GM12878 (cell line): ENCODE measurements around the gene BRME1. TPM values are rescaled to one million over a fixed set of nuclear protein-coding genes. Genes with fewer than 3 reads are reported as not detected.

Source experiments
- ATAC-seq: fragments of 200-7000 bp; cut with Tn5 transposase; 3 replicates; pipeline ENCODE4 v1.9.1; 2020; ENCODE audit warnings: mild to moderate bottlenecking, moderate library complexity
- BruUV-seq: library from RNA; stranded (reverse); fragments of 400-500 nt; replicated peaks from 2 replicates; lab custom pipeline; 2021; lab: Mats Ljungman, UMichigan
- CTCF ChIA-PET: fragments of 300-600 bp; sonication (Branson Sonifier 250); formaldehyde crosslinking; extraction: SDS; loops from one replicate; lab custom pipeline; 2021; ENCODE audit warnings: inconsistent platforms; lab: Yijun Ruan, JAX
- POLR2A ChIA-PET: fragments of 350-600 bp; formaldehyde crosslinking; extraction: SDS; loops from one replicate; lab custom pipeline; 2021; ENCODE audit warnings: inconsistent platforms; lab: Charles Lee
- RAD21 ChIA-PET: fragments of 300-600 bp; sonication (Branson Sonifier 250); formaldehyde crosslinking; loops from one replicate; lab custom pipeline; 2023; ENCODE audit warnings: antibody characterized with exemption; ENCODE audit not compliant: unreplicated experiment; lab: Charles Lee
- SMC1A ChIA-PET: fragments of 300-600 bp; sonication (Branson Sonifier 250); formaldehyde crosslinking; loops from one replicate; lab custom pipeline; 2023; ENCODE audit not compliant: unreplicated experiment, uncharacterized antibody; lab: Charles Lee
- DNase-seq: peaks from one replicate; pipeline ENCODE4 v3.0.0-alpha.2; 2011; ENCODE audit warnings: low read depth, low spot score
- FAIRE-seq: peaks from 3 replicates; lab custom pipeline; 2011; peaks lifted over from hg19 to GRCh38; lab: Jason Lieb, UNC
- H2AFZ ChIP-seq: 2 replicates; pipeline ENCODE4 v1.6.0; 2011; ENCODE audit warnings: low read depth, low read length, control low read depth; ENCODE audit not compliant: control insufficient read depth
- H3K27ac ChIP-seq: 2 replicates; pipeline ENCODE4 v1.5.1; 2011; ENCODE audit warnings: control low read depth; ENCODE audit not compliant: control insufficient read depth, insufficient read depth
- H3K27me3 ChIP-seq, 2 experiments: replicated peaks in 1 of 2; 2 replicates each; pipeline versions ENCODE4 v1.6.0 to v1.6.1; 2011; ENCODE audit warnings: low read length in 1 of 2; ENCODE audit not compliant: control insufficient read depth in 2 of 2, insufficient read depth in 2 of 2
- H3K36me3 ChIP-seq, 2 experiments: 2 replicates each; pipeline ENCODE4 v1.5.1; 2011; ENCODE audit warnings: low read length in 1 of 2; ENCODE audit not compliant: control insufficient read depth in 2 of 2, insufficient read depth in 2 of 2
- H3K4me1 ChIP-seq: 2 replicates; pipeline ENCODE4 v1.6.1; 2011; ENCODE audit warnings: mild to moderate bottlenecking, low read length, moderate library complexity, mixed read lengths; ENCODE audit not compliant: control insufficient read depth, insufficient read depth
- H3K4me2 ChIP-seq: 2 replicates; pipeline ENCODE4 v1.6.0; 2011; ENCODE audit warnings: control low read depth; ENCODE audit not compliant: control insufficient read depth, insufficient read depth
- H3K4me3 ChIP-seq: fragments of 200-600 bp; sonication (generic); 2 replicates; pipeline ENCODE4 v1.5.1; 2016
- H3K79me2 ChIP-seq: 2 replicates; pipeline ENCODE4 v1.6.0; 2011; ENCODE audit warnings: low read length; ENCODE audit not compliant: control insufficient read depth, insufficient read depth
- H3K9ac ChIP-seq: 2 replicates; pipeline ENCODE4 v1.8.0; 2011; ENCODE audit warnings: low read length, control low read depth, mixed read lengths; ENCODE audit not compliant: control insufficient read depth, insufficient read depth
- H3K9me3 ChIP-seq: replicated peaks from 3 replicates; pipeline ENCODE4 v1.5.1; 2011; ENCODE audit warnings: mild to moderate bottlenecking, low read length; ENCODE audit not compliant: control insufficient read depth, insufficient read depth
- H4K20me1 ChIP-seq: 2 replicates; pipeline ENCODE4 v1.6.0; 2011; ENCODE audit not compliant: control insufficient read depth, insufficient read depth
- HDGF ChIP-seq: fragments of 450-650 bp; IDR thresholded peaks from 2 replicates; pipeline ENCODE4 v1.6.1; 2016; ENCODE audit warnings: antibody characterized with exemption
- IKZF1 ChIP-seq: fragments of 450-650 bp; conservative IDR thresholded peaks from 2 replicates; pipeline ENCODE4 v1.6.1; 2017; ENCODE audit warnings: antibody characterized with exemption, mild to moderate bottlenecking
- SMC3 ChIP-seq: IDR thresholded peaks from 2 replicates; pipeline ENCODE4 v1.6.1; 2011; ENCODE audit warnings: low read length, improper control_type of control experiment, borderline replicate concordance
- WRNIP1 ChIP-seq: IDR thresholded peaks from 2 replicates; pipeline ENCODE4 v1.6.1; 2011; ENCODE audit warnings: low read depth, low read length, improper control_type of control experiment, borderline replicate concordance
- WGBS: methylation state at CpG from one replicate; pipeline ENCODE4 v1.1.6; 2016; ENCODE audit warnings: low lambda C conversion rate; ENCODE audit not compliant: insufficient replicate concordance, insufficient coverage; ENCODE audit errors: missing lambda C conversion rate; 5-methylcytosine and 5-hydroxymethylcytosine counted together
- in situ Hi-C: fragments of 300-500 bp; cut with MboI; formaldehyde crosslinking; loops from 9 replicates; pipeline ENCODE4 v1.14.3; 2018; ENCODE audit warnings: mixed read lengths
- intact Hi-C: fragments of 100-400 bp; cut with micrococcal nuclease; formaldehyde crosslinking; loops from one replicate; pipeline ENCODE4 v1.14.2; 2022; ENCODE audit not compliant: unreplicated experiment
- polyA plus RNA-seq, 11 experiments: library from polyadenylated mRNA; depleted of rRNA in 4 of 11; unstranded in 6 of 11; stranded (reverse) in 5 of 11; fragments of >200 nt; fragmentation: Nextera tagmentation in 4 of 11; fragmentation: Illumina TruSeq in 1 of 11; extraction: Ambion mirVana in 4 of 11; extraction: Trizol in 1 of 11; gene quantifications; 1 replicate in 1 of 11; 2 replicates in 10 of 11; pipeline versions ENCODE4 v1.2.1 to v1.2.3, GENCODE V29; 2011 to 2016; ENCODE audit warnings: inconsistent platforms in 2 of 11, missing spikeins in 2 of 11, low read depth in 1 of 11
- total RNA-seq, 4 experiments: library from RNA; depleted of rRNA in 3 of 4; stranded (reverse); fragments of >200 nt in 3 of 4; fragmentation: Illumina TruSeq in 1 of 4; extraction: Trizol in 1 of 4; gene quantifications; 2 replicates each; pipeline versions ENCODE4 v1.2.1 to v1.2.3, GENCODE V29; 2013 to 2021
- TF ChIP-seq, protein P1 (sequence below): fragments of 450-650 bp; formaldehyde crosslinking; IDR thresholded peaks from 2 replicates; pipeline ENCODE4 v1.4.0; 2020; ENCODE audit warnings: mild to moderate bottlenecking, moderate library complexity
- TF ChIP-seq, protein P2 (sequence below): IDR thresholded peaks from 2 replicates; pipeline ENCODE4 v1.6.1; 2011; ENCODE audit warnings: low read depth, mild to moderate bottlenecking, low read length, moderate library complexity, borderline replicate concordance; ENCODE audit errors: extremely low read depth
- TF ChIP-seq, protein P3 (sequence below), 3 experiments: IDR thresholded peaks in 2 of 3; conservative IDR thresholded peaks in 1 of 3; 2 replicates each; pipeline ENCODE4 v1.5.1; 2011; ENCODE audit warnings: low read depth in 3 of 3, low read length in 3 of 3, mild to moderate bottlenecking in 3 of 3, control low read depth in 2 of 3, moderate library complexity in 2 of 3, inconsistent platforms in 1 of 3, mixed read lengths in 1 of 3; ENCODE audit not compliant: control insufficient read depth in 2 of 3, insufficient read depth in 1 of 3; ENCODE audit errors: extremely low read depth in 1 of 3
- TF ChIP-seq, protein P4 (sequence below): fragments of 450-650 bp; IDR thresholded peaks from 2 replicates; pipeline ENCODE4 v1.6.1; 2016; ENCODE audit warnings: mild to moderate bottlenecking

Gene BRME1
- total and polyA plus RNA-seq, 10 of the 15 experiments (the other 5 are each of a cell fraction or from before 2014, with no cell fraction given): 0.07 to 2.2 (median 1.1) TPM; not detected in 1

DNA sequence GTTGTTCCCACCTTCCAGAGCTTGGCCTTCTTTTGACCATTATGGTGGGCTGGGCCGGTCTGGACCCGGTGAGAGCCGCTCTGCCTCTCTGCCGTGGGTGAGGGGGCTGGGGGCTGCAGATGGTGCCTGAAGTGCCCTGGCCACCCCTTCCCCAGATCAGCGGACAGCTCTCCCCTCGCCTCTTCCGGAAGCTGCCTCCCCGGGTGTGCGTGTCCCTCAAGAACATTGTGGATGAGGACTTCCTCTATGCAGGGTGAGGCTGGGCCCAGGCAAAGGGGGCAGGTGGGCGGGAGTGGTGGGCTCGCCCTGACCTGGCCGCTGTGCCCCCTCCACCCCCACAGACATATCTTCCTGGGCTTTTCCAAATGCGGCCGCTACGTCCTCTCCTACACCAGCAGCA, 48.3 kb upstream of the BRME1 start (continued):
- TF ChIP-seq, protein P1, sequence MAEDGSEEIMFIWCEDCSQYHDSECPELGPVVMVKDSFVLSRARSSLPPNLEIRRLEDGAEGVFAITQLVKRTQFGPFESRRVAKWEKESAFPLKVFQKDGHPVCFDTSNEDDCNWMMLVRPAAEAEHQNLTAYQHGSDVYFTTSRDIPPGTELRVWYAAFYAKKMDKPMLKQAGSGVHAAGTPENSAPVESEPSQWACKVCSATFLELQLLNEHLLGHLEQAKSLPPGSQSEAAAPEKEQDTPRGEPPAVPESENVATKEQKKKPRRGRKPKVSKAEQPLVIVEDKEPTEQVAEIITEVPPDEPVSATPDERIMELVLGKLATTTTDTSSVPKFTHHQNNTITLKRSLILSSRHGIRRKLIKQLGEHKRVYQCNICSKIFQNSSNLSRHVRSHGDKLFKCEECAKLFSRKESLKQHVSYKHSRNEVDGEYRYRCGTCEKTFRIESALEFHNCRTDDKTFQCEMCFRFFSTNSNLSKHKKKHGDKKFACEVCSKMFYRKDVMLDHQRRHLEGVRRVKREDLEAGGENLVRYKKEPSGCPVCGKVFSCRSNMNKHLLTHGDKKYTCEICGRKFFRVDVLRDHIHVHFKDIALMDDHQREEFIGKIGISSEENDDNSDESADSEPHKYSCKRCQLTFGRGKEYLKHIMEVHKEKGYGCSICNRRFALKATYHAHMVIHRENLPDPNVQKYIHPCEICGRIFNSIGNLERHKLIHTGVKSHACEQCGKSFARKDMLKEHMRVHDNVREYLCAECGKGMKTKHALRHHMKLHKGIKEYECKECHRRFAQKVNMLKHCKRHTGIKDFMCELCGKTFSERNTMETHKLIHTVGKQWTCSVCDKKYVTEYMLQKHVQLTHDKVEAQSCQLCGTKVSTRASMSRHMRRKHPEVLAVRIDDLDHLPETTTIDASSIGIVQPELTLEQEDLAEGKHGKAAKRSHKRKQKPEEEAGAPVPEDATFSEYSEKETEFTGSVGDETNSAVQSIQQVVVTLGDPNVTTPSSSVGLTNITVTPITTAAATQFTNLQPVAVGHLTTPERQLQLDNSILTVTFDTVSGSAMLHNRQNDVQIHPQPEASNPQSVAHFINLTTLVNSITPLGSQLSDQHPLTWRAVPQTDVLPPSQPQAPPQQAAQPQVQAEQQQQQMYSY (CRISPR knock-in tag): no peak

DNA sequence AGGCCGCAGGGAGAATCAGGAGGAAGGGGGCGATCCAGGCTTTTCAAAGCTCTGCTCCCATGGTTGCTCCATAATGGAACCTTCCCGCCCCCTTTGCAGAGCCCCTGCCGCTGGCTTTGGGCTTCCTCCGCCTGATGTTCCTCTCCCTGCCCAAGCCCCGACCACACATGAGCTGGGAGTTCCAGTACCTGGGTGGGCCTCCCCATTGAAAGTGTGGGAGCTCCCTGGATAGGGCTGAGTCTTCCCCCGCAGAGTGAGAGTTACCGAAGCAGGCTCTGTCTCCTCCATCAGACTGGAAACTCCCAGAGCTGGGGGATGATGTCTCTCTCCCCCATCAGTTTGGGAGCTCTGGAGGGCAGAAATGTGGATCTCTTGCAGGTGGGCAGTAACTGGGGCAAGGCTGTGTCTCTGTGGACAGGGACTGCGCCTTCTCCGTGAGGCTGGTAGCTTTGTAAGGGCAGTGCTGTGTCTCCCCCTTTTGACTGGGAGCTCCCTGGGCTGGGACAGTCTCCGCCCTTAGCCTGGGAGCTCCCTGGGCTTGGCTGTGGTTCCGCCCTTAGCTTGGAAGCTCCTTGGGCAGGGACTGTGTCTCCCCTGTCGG, 47.1 kb upstream of the BRME1 start:
- Histone ChIP-seq H3K9ac (peak overlapping the region; percentile 81), H3K79me2 (peaks cover 15% of the 10 kb centered on the region), H3K27me3 (no peaks in the 10 kb centered on the region), H4K20me1 (no peaks in the 10 kb centered on the region), H3K4me1 (peaks cover 11% of the 10 kb centered on the region), H3K9me3 (no peaks in the 10 kb centered on the region), H3K4me3 (peak overlapping the region; percentile 100), H2AFZ (no peak overlapping the region), H3K4me2 (peak overlapping the region; percentile 73), H3K36me3 (peaks cover 0 to 11% of the 10 kb centered on the region in 2 experiments; a peak in 3 of 4 replicates), H3K27ac (peak overlapping the region; percentile 64)
- ChIA-PET RAD21 (interaction anchor here (0.8 to 3.2 kb wide), 13 partner anchors 19 to 119 kb away, joined by 3 to 21 read pairs (median 4); partner anchors contain the start of genes IL27RA and RFX1), CTCF (interaction anchor here (0.9 to 2.9 kb wide), 13 partner anchors 46 to 184 kb away, joined by 3 to 10 read pairs (median 4); partner anchors contain the start of genes ASF1B and IL27RA), POLR2A (interaction anchor here (0.7 to 1.1 kb wide), 3 partner anchors 35 to 161 kb away, joined by 3 to 4 read pairs (median 3); partner anchors contain the start of gene MISP3), SMC1A (interaction anchor here (0.7 to 2.1 kb wide), 10 partner anchors 14 to 121 kb away, joined by 3 to 10 read pairs (median 4); partner anchors contain the start of genes BRME1, CC2D1A and IL27RA)
- FAIRE-seq: no peak
- no peak for TF ChIP-seq WRNIP1
- peak; percentile 5; the same call in 1 of the 2 replicates for TF ChIP-seq SMC3
- TF ChIP-seq, protein P2, sequence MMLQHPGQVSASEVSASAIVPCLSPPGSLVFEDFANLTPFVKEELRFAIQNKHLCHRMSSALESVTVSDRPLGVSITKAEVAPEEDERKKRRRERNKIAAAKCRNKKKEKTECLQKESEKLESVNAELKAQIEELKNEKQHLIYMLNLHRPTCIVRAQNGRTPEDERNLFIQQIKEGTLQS: no peak
- TF ChIP-seq HDGF: no peak
- TF ChIP-seq, protein P3, sequence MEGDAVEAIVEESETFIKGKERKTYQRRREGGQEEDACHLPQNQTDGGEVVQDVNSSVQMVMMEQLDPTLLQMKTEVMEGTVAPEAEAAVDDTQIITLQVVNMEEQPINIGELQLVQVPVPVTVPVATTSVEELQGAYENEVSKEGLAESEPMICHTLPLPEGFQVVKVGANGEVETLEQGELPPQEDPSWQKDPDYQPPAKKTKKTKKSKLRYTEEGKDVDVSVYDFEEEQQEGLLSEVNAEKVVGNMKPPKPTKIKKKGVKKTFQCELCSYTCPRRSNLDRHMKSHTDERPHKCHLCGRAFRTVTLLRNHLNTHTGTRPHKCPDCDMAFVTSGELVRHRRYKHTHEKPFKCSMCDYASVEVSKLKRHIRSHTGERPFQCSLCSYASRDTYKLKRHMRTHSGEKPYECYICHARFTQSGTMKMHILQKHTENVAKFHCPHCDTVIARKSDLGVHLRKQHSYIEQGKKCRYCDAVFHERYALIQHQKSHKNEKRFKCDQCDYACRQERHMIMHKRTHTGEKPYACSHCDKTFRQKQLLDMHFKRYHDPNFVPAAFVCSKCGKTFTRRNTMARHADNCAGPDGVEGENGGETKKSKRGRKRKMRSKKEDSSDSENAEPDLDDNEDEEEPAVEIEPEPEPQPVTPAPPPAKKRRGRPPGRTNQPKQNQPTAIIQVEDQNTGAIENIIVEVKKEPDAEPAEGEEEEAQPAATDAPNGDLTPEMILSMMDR (IDR thresholded peaks at IDR 0.05 in 2 of 3, conservative IDR thresholded peaks at IDR 0.05 in 1 of 3; ENCODE audit: control insufficient read depth in 2 of 3, extremely low read depth in 1 of 3, insufficient read depth in 1 of 3, low read depth in 3 of 3, low read length in 3 of 3): 0 out of 6 replicates have a peak, but pooled peaks of 1 of the 3 experiments have one; percentile 9
- TF ChIP-seq IKZF1: 0 out of 2 replicates have a peak, but pooled peaks have one; percentile 11
- TF ChIP-seq, protein P4, sequence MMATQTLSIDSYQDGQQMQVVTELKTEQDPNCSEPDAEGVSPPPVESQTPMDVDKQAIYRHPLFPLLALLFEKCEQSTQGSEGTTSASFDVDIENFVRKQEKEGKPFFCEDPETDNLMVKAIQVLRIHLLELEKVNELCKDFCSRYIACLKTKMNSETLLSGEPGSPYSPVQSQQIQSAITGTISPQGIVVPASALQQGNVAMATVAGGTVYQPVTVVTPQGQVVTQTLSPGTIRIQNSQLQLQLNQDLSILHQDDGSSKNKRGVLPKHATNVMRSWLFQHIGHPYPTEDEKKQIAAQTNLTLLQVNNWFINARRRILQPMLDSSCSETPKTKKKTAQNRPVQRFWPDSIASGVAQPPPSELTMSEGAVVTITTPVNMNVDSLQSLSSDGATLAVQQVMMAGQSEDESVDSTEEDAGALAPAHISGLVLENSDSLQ: no peak
- WGBS: 15% methylated on average over 11 of the region's 13 CpGs
- DNase-seq: no peak
- intact Hi-C loops (loop anchor here (1.0 to 5.0 kb wide), 3 partner anchors 34 to 79 kb away; partner anchors contain the start of gene IL27RA), in situ Hi-C loops (no loop called here)
- no TSS peak for BruUV-seq
- ATAC-seq: no peak; the same call in 2 of the 3 replicates
